Endothelial cell of umbilical vein (primary cell): ENCODE data around the gene ABCA10. TPM values are rescaled to one million over a fixed set of nuclear protein-coding genes. Genes with fewer than 3 reads are reported as not detected.

ENCODE experiments used
- BruUV-seq: library from RNA; stranded (reverse); fragments of 400-500 nt; replicated peaks from 2 replicates; lab custom pipeline; 2021; lab: Mats Ljungman, UMichigan
- CTCF ChIA-PET: fragments of 300-600, 350-600 bp; sonication (Branson Sonifier 250); formaldehyde crosslinking; loops from one replicate; lab custom pipeline; 2021; ENCODE audit warnings: antibody characterized with exemption, inconsistent platforms; lab: Charles Lee
- POLR2A ChIA-PET: fragments of 300-600, 350-600 bp; sonication (Branson Sonifier 250); formaldehyde crosslinking; loops from one replicate; lab custom pipeline; 2021; ENCODE audit warnings: antibody characterized with exemption, inconsistent platforms; lab: Charles Lee
- DNase-seq: peaks from one replicate; pipeline ENCODE4 v3.0.0-alpha.2; 2011; ENCODE audit warnings: low read depth, low spot score
- FAIRE-seq: peaks from 2 replicates; lab custom pipeline; 2011; peaks lifted over from hg19 to GRCh38; lab: Jason Lieb, UNC
- H2AFZ ChIP-seq: 2 replicates; pipeline ENCODE4 v1.6.0; 2012; ENCODE audit warnings: low read depth, low read length, control low read depth, inconsistent platforms
- H3K27ac ChIP-seq: 2 replicates; pipeline ENCODE4 v1.5.1; 2011; ENCODE audit warnings: low read depth, mild to moderate bottlenecking, control low read depth, low read length, moderate library complexity; ENCODE audit not compliant: insufficient read depth
- H3K27me3 ChIP-seq, 2 experiments: 2 replicates each; pipeline versions ENCODE4 v1.6.0 to v1.6.1; 2011; ENCODE audit warnings: low read length in 2 of 2, mixed read lengths in 1 of 2; ENCODE audit not compliant: control insufficient read depth in 2 of 2, insufficient read depth in 2 of 2
- H3K36me3 ChIP-seq, 2 experiments: 2 replicates in 1 of 2; 3 replicates in 1 of 2; pipeline ENCODE4 v1.5.1; 2011; ENCODE audit warnings: low read length in 2 of 2, mild to moderate bottlenecking in 1 of 2, moderate library complexity in 1 of 2; ENCODE audit not compliant: control insufficient read depth in 2 of 2, insufficient read depth in 2 of 2; ENCODE audit errors: extremely low read depth in 1 of 2
- H3K4me1 ChIP-seq: 3 replicates; pipeline ENCODE4 v1.5.1; 2011; ENCODE audit warnings: mild to moderate bottlenecking, low read length; ENCODE audit not compliant: control insufficient read depth, insufficient read depth; ENCODE audit errors: extremely low read depth
- H3K4me2 ChIP-seq: 2 replicates; pipeline ENCODE4 v1.6.1; 2011; ENCODE audit warnings: low read length, control low read depth, mixed read lengths; ENCODE audit not compliant: insufficient read depth
- H3K4me3 ChIP-seq, 3 experiments: fragments of 200-600 bp in 1 of 3; sonication (generic), shearing (Covaris generic) in 1 of 3; replicated peaks in 1 of 3; 2 replicates each; pipeline ENCODE4 v1.5.1; 2011 to 2016; ENCODE audit warnings: control low read depth in 3 of 3, low read length in 3 of 3, mild to moderate bottlenecking in 2 of 3, inconsistent platforms in 1 of 3, low read depth in 1 of 3, moderate library complexity in 1 of 3; ENCODE audit not compliant: insufficient read depth in 1 of 3
- H3K79me2 ChIP-seq: 2 replicates; pipeline ENCODE4 v1.6.0; 2012; ENCODE audit warnings: low read length, inconsistent platforms; ENCODE audit not compliant: control insufficient read depth, insufficient read depth
- H3K9ac ChIP-seq: replicated peaks from 2 replicates; pipeline ENCODE3; 2011; ENCODE audit warnings: low read length, control low read depth; ENCODE audit not compliant: insufficient read depth; ENCODE audit errors: extremely low read depth
- H3K9me1 ChIP-seq: replicated peaks from 3 replicates; pipeline ENCODE4 v1.6.0; 2011; ENCODE audit warnings: mild to moderate bottlenecking, low read length; ENCODE audit not compliant: control insufficient read depth, insufficient read depth; ENCODE audit errors: extremely low read depth
- H3K9me3 ChIP-seq: replicated peaks from 2 replicates; pipeline ENCODE4 v1.5.1; 2012; ENCODE audit warnings: low read length, inconsistent platforms; ENCODE audit not compliant: control insufficient read depth, insufficient read depth
- H4K20me1 ChIP-seq: replicated peaks from 2 replicates; pipeline ENCODE3; 2011; ENCODE audit warnings: mild to moderate bottlenecking, low read length; ENCODE audit not compliant: control insufficient read depth, insufficient read depth; ENCODE audit errors: extremely low read depth
- CTCF ChIP-seq, 2 donors: IDR thresholded peaks; 1 replicate in 1 of 2; 2 replicates in 1 of 2; pipeline ENCODE4 v1.5.1; 2011; ENCODE audit warnings: low read length in 2 of 2, mild to moderate bottlenecking in 2 of 2, moderate library complexity in 2 of 2, control low read depth in 1 of 2, inconsistent platforms in 1 of 2, low read depth in 1 of 2; ENCODE audit not compliant: insufficient read depth in 1 of 2; ENCODE audit errors: extremely low read depth in 1 of 2
- EZH2 ChIP-seq: IDR thresholded peaks from 2 replicates; pipeline ENCODE4 v1.6.1; 2012; ENCODE audit warnings: borderline replicate concordance, low read depth, mild to moderate bottlenecking, moderate library complexity, low read length, inconsistent platforms; ENCODE audit not compliant: severe bottlenecking
- FOS ChIP-seq: IDR thresholded peaks from 2 replicates; pipeline ENCODE4 v1.6.1; 2011; ENCODE audit warnings: mild to moderate bottlenecking, low read length, moderate library complexity, borderline replicate concordance; ENCODE audit not compliant: insufficient read depth
- GATA2 ChIP-seq: IDR thresholded peaks from 2 replicates; pipeline ENCODE4 v1.7.0; 2011; ENCODE audit warnings: low read depth, mild to moderate bottlenecking, moderate library complexity, mixed read lengths, low read length; ENCODE audit not compliant: insufficient read length, insufficient read depth
- JUN ChIP-seq: IDR thresholded peaks from 2 replicates; pipeline ENCODE4 v1.6.1; 2011; ENCODE audit warnings: borderline replicate concordance, low read depth; ENCODE audit not compliant: insufficient read length, insufficient read depth
- MAX ChIP-seq: IDR thresholded peaks from 2 replicates; pipeline ENCODE4 v1.6.1; 2011; ENCODE audit not compliant: insufficient read depth, insufficient read length
- MYC ChIP-seq: IDR thresholded peaks from one replicate; pipeline ENCODE4 v1.6.1; 2011; ENCODE audit warnings: mild to moderate bottlenecking, low read depth, low read length
- POLR2A ChIP-seq: IDR thresholded peaks from 2 replicates; pipeline ENCODE4 v1.6.1; 2012; ENCODE audit warnings: low read depth, mild to moderate bottlenecking, control low read depth, low read length
- POLR2AphosphoS5 ChIP-seq: IDR thresholded peaks from 2 replicates; pipeline ENCODE4 v1.6.1; 2012; ENCODE audit warnings: low read depth, mild to moderate bottlenecking, control low read depth, low read length, moderate library complexity; ENCODE audit not compliant: insufficient read depth
- dilution Hi-C: fragments of 300-500 bp; cut with MboI; formaldehyde crosslinking; loops from one replicate; pipeline ENCODE4 v1.15.0; 2019; ENCODE audit warnings: low sequenced_read_pairs; ENCODE audit not compliant: extremely low pct_ligation_motif_present
- intact Hi-C: fragments of 100-400 bp; cut with micrococcal nuclease; formaldehyde crosslinking; loops from one replicate; pipeline ENCODE4 v1.10.0; 2022
- polyA plus RNA-seq, 4 experiments: library from polyadenylated mRNA; depleted of rRNA in 3 of 4; stranded (reverse) in 3 of 4; unstranded in 1 of 4; fragments of >200 nt; gene quantifications; 2 replicates each; pipeline versions ENCODE4 v1.2.1 to v1.2.3, GENCODE V29; 2011 to 2012; ENCODE audit warnings: missing spikeins in 1 of 4
- total RNA-seq: library from RNA; stranded (reverse); gene quantifications from 2 replicates; pipeline ENCODE4 v1.2.3, GENCODE V29; 2021

Gene ABCA10
- total and polyA plus RNA-seq, 2 donors (not counting 3 experiments of a cell fraction or from before 2014, with no cell fraction given): 0.22 to 2.1 TPM

- no peaks in the 10 kb centered on the region for H3K9me3 ChIP-seq
- H3K27ac ChIP-seq: peak overlapping the region; percentile 16
- peak overlapping the region; percentile 16 for H3K4me2 ChIP-seq
- no peak overlapping the region for H2AFZ ChIP-seq
- H3K27me3 ChIP-seq: no peaks in the 10 kb centered on the region
- dilution Hi-C loops (no loop called here), intact Hi-C loops (loop anchor here (5.0 kb wide), 1 partner anchor 128 kb away; no protein-coding TSS in a partner anchor)
- no peak overlapping the region for H3K4me3 ChIP-seq
- H3K9ac ChIP-seq: no peak overlapping the region
- DNase-seq (no peak), FAIRE-seq (no peak)
- H3K79me2 ChIP-seq: no peaks in the 10 kb centered on the region
- no peaks in the 10 kb centered on the region for H3K36me3 ChIP-seq
- ChIA-PET CTCF (no interaction called here), POLR2A (no interaction called here)
- no TSS peak for BruUV-seq
- H3K4me1 ChIP-seq: peaks cover 11% of the 10 kb centered on the region
- H3K9me1 ChIP-seq: no peaks in the 10 kb centered on the region
- TF ChIP-seq JUN: no peak
- TF ChIP-seq MYC: no peak
- H4K20me1 ChIP-seq: no peaks in the 10 kb centered on the region
These were observed 53.4 kb downstream of the ABCA10 start for GRCh38 chr17:69175262-69175624.

GRCh38 chr17:69173118-69173517 lies 55.5 kb downstream of the ABCA10 start:
- Histone ChIP-seq H3K4me1 (peaks cover 11% of the 10 kb centered on the region), H4K20me1 (no peaks in the 10 kb centered on the region), H3K9ac (no peak overlapping the region), H3K79me2 (no peaks in the 10 kb centered on the region), H3K9me3 (no peaks in the 10 kb centered on the region), H3K27me3 (no peaks in the 10 kb centered on the region), H3K4me3 (no peak overlapping the region), H2AFZ (no peak overlapping the region), H3K27ac (no peak overlapping the region), H3K36me3 (no peaks in the 10 kb centered on the region), H3K9me1 (no peaks in the 10 kb centered on the region), H3K4me2 (no peak overlapping the region)
- dilution Hi-C loops: no loop called here
- BruUV-seq: no TSS peak
- FAIRE-seq (no peak), DNase-seq (no peak)
- intact Hi-C loops: no loop called here
- TF ChIP-seq FOS (no peak), CTCF (IDR thresholded peaks at IDR 0.05; ENCODE audit: extremely low read depth in 1 of 2, insufficient read depth in 1 of 2, low read depth in 1 of 2, low read length in 2 of 2) (no peak), POLR2A (no peak), POLR2AphosphoS5 (no peak), GATA2 (no peak), MAX (no peak), EZH2 (no peak), JUN (no peak), MYC (no peak)
- ChIA-PET POLR2A (no interaction called here), CTCF (interaction anchor here (1.0 kb wide), 2 partner anchors 22 to 53 kb away, joined by 3 read pairs; no protein-coding TSS in a partner anchor)
